Dendritic cell treated with granulocyte-macrophage colony-stimulating factor and Interleukin-4, amounts not matched to agents 40 ng/mL and 50 ng/mL, for 4 days (primary cell): ENCODE results near the gene SNAPC2.
"Not testable (repeated sequence)": the region's sequence is repeated elsewhere in the genome, so short reads cannot be mapped to it uniquely, and the experiment has no call there.

Experiments
- H3K27ac Mint-ChIP-seq: one replicate; pipeline ENCODE4 v1.8.0; 2022; ENCODE audit warnings: mild to moderate bottlenecking, mixed read lengths
- H3K27me3 Mint-ChIP-seq: one replicate; pipeline ENCODE4 v1.8.0; 2022; ENCODE audit warnings: mild to moderate bottlenecking, mixed read lengths
- H3K36me3 Mint-ChIP-seq: one replicate; pipeline ENCODE4 v1.8.0; 2022; ENCODE audit warnings: low read depth, mixed read lengths
- H3K4me1 Mint-ChIP-seq: one replicate; pipeline ENCODE4 v1.8.0; 2022; ENCODE audit warnings: low read depth, mixed read lengths
- H3K4me3 Mint-ChIP-seq: one replicate; pipeline ENCODE4 v1.8.0; 2022; ENCODE audit warnings: mild to moderate bottlenecking, moderate library complexity, mixed read lengths
- H3K9me3 Mint-ChIP-seq: one replicate; pipeline ENCODE4 v1.8.0; 2022; ENCODE audit warnings: mixed read lengths
- intact Hi-C: fragments of 100-400 bp; cut with micrococcal nuclease; formaldehyde crosslinking; loops from one replicate; pipeline ENCODE4 v1.15.0; 2022

The SNAPC2 gene

GRCh38 chr19:7918062-7918614 is 2.0 kb upstream of the SNAPC2 start:
- H3K27ac Mint-ChIP-seq = peak overlapping the region; percentile 62
- intact Hi-C loops, H3K9me3 Mint-ChIP-seq: not testable (repeated sequence)
- H3K36me3 Mint-ChIP-seq = peaks cover 38% of the 10 kb centered on the region
- H3K4me1 Mint-ChIP-seq = peaks cover 65% of the 10 kb centered on the region
- peaks cover 66% of the 10 kb centered on the region for H3K27me3 Mint-ChIP-seq
- H3K4me3 Mint-ChIP-seq = peak overlapping the region; percentile 65

DNA sequence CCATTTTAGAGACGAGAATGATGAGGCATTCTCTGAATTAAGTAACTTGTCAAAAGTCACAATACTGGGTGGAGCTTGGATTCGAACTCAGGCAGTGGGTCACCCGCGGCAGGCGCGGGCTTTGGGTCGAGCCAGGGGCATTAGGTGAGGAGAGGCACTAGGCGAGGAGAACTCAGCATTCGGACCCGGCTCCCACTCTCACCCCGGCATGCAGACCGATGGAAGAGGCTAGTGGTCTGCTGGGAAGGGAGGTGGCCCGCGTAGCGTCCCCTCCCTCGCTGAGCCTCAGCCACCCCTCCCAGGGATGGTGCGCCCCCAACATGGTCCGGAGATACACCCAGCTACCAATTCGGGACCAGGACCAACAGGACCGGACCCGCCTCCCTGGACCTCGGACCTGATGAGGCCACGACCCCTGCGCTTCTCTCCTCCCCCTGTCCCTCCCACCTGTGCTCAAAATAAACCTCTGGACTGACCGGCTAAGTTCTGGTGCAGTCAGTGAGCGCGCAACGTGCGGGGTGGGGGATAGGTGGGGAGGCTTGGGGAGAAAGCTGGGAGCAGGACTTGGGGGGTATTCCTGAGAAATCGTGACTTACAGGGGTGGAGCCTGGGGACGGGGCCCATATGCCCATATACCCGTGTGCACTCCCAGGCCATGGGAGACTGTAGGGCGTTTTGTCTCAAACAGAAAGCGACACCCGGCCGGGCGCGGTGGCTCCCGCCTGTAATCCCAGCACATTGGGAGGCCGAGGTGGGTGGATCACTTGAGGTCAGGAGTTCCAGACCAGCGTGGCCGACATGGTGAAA is 1.3 kb upstream of the SNAPC2 start:
- peaks cover 66% of the 10 kb centered on the region for H3K27me3 Mint-ChIP-seq
- no peaks in the 10 kb centered on the region for H3K9me3 Mint-ChIP-seq
- intact Hi-C loops = no loop called here
- peak overlapping the region; percentile 87 for H3K4me3 Mint-ChIP-seq
- peak overlapping the region; percentile 94 for H3K27ac Mint-ChIP-seq
- peaks cover 72% of the 10 kb centered on the region for H3K4me1 Mint-ChIP-seq
- peaks cover 36% of the 10 kb centered on the region for H3K36me3 Mint-ChIP-seq

GRCh38 chr19:7920519-7921301 is 572 bp downstream of the SNAPC2 start:
- peak overlapping the region; percentile 87 for H3K4me3 Mint-ChIP-seq
- intact Hi-C loops = loop anchor here (2.0 to 10.0 kb wide), 2 partner anchors 18 to 236 kb away; partner anchors contain the start of genes MAP2K7 and TRAPPC5
- peaks cover 81% of the 10 kb centered on the region for H3K4me1 Mint-ChIP-seq
- H3K9me3 Mint-ChIP-seq = no peaks in the 10 kb centered on the region
- peak overlapping the region; percentile 94 for H3K27ac Mint-ChIP-seq
- peaks cover 60% of the 10 kb centered on the region for H3K27me3 Mint-ChIP-seq
- H3K36me3 Mint-ChIP-seq = peaks cover 30% of the 10 kb centered on the region

GRCh38 chr19:7921302-7921966 is 1.3 kb downstream of the SNAPC2 start:
- Mint-ChIP-seq H3K9me3 (no peaks in the 10 kb centered on the region), H3K4me3 (peak overlapping the region; percentile 87)

GRCh38 chr19:7921967-7922835 is 2.1 kb downstream of the SNAPC2 start:
- H3K27ac Mint-ChIP-seq = peak overlapping the region; percentile 94

More at GRCh38 chr19:7921302-7921966, 1.3 kb downstream of the SNAPC2 start:
- Mint-ChIP-seq H3K27ac (peak overlapping the region; percentile 94), H3K4me1 (peaks cover 80% of the 10 kb centered on the region), H3K36me3 (peaks cover 31% of the 10 kb centered on the region), H3K27me3 (peaks cover 57% of the 10 kb centered on the region)
- intact Hi-C loops = loop anchor here (2.0 to 10.0 kb wide), 2 partner anchors 19 to 237 kb away; partner anchors contain the start of genes MAP2K7 and TRAPPC5

GRCh38 chr19:7922836-7923195 is 2.7 kb downstream of the SNAPC2 start:
- peaks cover 46% of the 10 kb centered on the region for H3K27me3 Mint-ChIP-seq
- peaks cover 45% of the 10 kb centered on the region for H3K36me3 Mint-ChIP-seq
- intact Hi-C loops = loop anchor here (10.0 kb wide), 1 partner anchor 238 kb away; the partner anchor contains the start of gene TRAPPC5
- H3K27ac Mint-ChIP-seq = no peak overlapping the region
- peaks cover 79% of the 10 kb centered on the region for H3K4me1 Mint-ChIP-seq
- H3K9me3 Mint-ChIP-seq = no peaks in the 10 kb centered on the region
- peak overlapping the region; percentile 23 for H3K4me3 Mint-ChIP-seq

More at GRCh38 chr19:7921967-7922835, 2.1 kb downstream of the SNAPC2 start:
- intact Hi-C loops = loop anchor here (2.0 to 10.0 kb wide), 2 partner anchors 19 to 237 kb away; partner anchors contain the start of genes MAP2K7 and TRAPPC5
- H3K27me3 Mint-ChIP-seq = peaks cover 51% of the 10 kb centered on the region
- peaks cover 39% of the 10 kb centered on the region for H3K36me3 Mint-ChIP-seq
- peak overlapping the region; percentile 87 for H3K4me3 Mint-ChIP-seq
- peaks cover 80% of the 10 kb centered on the region for H3K4me1 Mint-ChIP-seq
- H3K9me3 Mint-ChIP-seq = no peaks in the 10 kb centered on the region

- Mint-ChIP-seq H3K36me3 (peaks cover 52% of the 10 kb centered on the region), H3K4me3 (no peak overlapping the region), H3K27ac (peak overlapping the region; percentile 60), H3K27me3 (peaks cover 39% of the 10 kb centered on the region), H3K4me1 (peaks cover 73% of the 10 kb centered on the region), H3K9me3 (no peaks in the 10 kb centered on the region)
- intact Hi-C loops = loop anchor here (2.0 to 10.0 kb wide), 2 partner anchors 71 to 239 kb away; partner anchors contain the start of gene TRAPPC5
Measured at GRCh38 chr19:7923295-7924191, 3.4 kb downstream of the SNAPC2 start.

DNA sequence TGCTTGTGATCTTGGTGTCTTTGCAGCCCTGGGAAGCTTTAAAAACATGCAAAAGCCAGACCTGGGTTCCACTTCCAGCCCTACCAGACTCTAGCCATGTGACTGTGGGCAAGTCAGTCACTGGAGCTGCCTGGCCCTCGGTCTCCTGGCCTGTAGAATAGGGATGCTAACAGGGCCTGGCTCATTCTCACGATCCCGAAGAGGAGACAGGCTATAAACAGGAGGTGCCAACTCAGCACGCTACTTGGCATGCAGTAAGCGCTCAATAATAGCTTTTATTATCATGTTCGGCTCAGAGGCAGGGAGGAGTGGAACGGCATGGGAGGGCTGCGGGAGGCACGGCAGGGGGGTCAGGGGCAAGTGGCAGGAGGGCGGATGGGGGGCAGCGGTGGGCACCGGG is 4.1 kb downstream of the SNAPC2 start:
- Mint-ChIP-seq H3K27ac (peak overlapping the region; percentile 60), H3K36me3 (peaks cover 58% of the 10 kb centered on the region), H3K4me1 (peaks cover 66% of the 10 kb centered on the region), H3K27me3 (peaks cover 32% of the 10 kb centered on the region), H3K9me3 (no peaks in the 10 kb centered on the region), H3K4me3 (peak overlapping the region; percentile 45)
- intact Hi-C loops = loop anchor here (2.0 to 10.0 kb wide), 2 partner anchors 71 to 239 kb away; partner anchors contain the start of gene TRAPPC5

GRCh38 chr19:7924651-7925170 is 4.6 kb downstream of the SNAPC2 start:
- H3K36me3 Mint-ChIP-seq = peaks cover 63% of the 10 kb centered on the region
- H3K9me3 Mint-ChIP-seq = no peaks in the 10 kb centered on the region
- H3K4me3 Mint-ChIP-seq = no peak overlapping the region
- no peak overlapping the region for H3K27ac Mint-ChIP-seq
- peaks cover 61% of the 10 kb centered on the region for H3K4me1 Mint-ChIP-seq
- H3K27me3 Mint-ChIP-seq = peaks cover 27% of the 10 kb centered on the region
- intact Hi-C loops = loop anchor here (2.0 to 10.0 kb wide), 2 partner anchors 72 to 240 kb away; partner anchors contain the start of gene TRAPPC5

GRCh38 chr19:7925171-7925851 is 5.2 kb downstream of the SNAPC2 start:
- Mint-ChIP-seq H3K27ac (no peak overlapping the region), H3K36me3 (peaks cover 69% of the 10 kb centered on the region), H3K9me3 (no peaks in the 10 kb centered on the region), H3K4me3 (peak overlapping the region; percentile 78), H3K27me3 (peaks cover 23% of the 10 kb centered on the region), H3K4me1 (peaks cover 57% of the 10 kb centered on the region)
- intact Hi-C loops = loop anchor here (2.0 to 10.0 kb wide), 2 partner anchors 73 to 241 kb away; partner anchors contain the start of gene TRAPPC5
